SHP77 (cell line): Measurements from ENCODE around the gene IGSF23.
A peak's percentile ranks its signal among the peaks of the same experiment; 100 is the strongest.
"Not testable (repeated sequence)": the region's sequence is repeated elsewhere in the genome, so short reads cannot be mapped to it uniquely, and the experiment has no call there.

Source experiments
- DNase-seq, 2 experiments: peaks; one replicate each; lab custom pipeline; 2025; lab: John Stamatoyannopoulos, UW

The IGSF23 gene

DNA sequence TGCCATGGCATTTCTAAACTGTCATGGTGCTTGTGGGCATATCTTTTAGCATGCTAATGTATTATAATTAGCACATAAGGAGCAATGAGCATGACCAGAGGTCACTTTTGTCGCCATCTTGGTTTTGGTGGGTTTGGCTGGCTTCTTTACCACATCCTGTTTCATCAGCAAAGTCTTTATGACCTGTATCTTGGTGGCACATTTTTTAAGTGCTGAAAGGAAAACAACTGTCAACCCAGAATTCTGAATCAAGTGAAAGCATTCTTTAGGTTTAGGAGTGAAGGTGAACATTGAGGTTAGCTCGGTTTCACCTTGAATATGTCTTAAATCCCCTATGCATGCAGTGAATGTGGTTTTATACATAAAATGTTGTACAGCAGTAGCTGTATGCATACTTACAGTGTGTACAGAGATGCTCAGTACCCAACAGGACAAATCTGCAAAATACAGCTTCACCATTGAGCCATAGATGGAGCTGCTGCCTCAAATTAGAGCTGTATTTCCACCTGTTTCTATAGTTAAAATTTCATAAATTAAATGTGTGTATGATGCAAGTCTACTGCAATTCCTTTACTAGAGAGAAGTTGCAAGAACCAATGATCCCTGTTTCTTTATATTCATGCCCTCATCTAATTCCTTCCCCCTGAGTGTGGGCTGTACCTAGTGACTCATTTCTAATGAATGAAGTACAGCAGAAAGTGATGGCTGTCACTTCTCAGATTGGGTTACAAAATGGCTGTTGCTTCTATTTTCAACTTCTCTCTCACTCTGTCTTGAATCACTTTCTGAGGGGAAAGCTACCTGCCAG, 25.2 kb upstream of the IGSF23 start:
- DNase-seq, result no peak

DNA sequence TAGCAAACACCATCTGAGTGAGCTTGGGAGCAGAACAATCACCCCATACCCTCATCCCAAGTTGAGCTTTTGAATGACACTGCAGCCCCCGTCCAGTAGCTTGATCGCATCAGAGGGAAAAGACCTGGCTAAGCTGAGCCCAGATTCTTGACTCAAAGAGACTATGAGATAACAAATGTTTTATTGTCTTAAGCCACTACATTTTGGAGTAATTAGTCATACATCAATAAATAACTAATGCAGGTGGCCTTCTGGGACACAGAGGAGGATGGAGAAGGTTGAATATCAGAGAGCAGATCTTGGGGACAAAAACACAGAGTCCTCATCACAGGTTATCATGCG, 24.6 kb upstream of the IGSF23 start:
- no peak for DNase-seq

DNA sequence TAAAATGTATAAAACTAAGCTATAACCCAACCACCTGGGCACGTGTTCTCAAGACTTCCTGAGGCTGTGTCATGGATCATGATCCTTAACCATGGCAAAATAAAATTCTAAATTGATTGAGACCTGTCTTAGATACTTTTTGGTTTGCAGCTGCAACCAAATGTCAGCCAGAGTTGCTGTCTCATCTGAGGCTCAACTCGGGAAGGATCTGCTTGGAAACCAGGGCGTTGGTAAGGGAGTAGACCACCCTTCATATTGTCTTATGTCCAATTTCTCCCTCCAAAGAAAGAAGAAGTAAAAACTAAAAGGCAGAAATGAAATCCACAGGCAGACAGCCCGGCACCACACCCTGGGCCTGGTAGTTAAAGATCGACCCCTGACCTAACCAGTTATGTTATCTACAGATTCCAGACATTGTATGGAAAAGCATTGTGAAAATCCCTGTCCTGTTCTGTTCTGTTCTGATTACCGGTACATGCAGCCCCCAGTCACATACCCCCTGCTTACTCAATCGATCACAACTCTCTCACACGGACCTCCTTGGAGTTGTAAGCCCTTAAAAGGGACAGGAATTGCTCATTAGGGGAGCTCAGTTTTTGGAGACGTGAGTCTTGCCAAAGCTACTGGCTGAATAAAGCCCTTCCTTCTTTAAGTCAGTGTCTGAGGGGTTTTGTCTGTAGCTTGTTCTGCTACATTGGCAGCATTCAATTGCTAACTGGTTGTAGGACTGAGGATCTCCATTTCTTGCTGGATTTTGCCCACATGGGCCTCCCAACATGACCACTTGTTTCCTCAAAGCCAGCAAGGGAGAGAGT, 22.9 kb upstream of the IGSF23 start:
- DNase-seq, result no peak

DNA sequence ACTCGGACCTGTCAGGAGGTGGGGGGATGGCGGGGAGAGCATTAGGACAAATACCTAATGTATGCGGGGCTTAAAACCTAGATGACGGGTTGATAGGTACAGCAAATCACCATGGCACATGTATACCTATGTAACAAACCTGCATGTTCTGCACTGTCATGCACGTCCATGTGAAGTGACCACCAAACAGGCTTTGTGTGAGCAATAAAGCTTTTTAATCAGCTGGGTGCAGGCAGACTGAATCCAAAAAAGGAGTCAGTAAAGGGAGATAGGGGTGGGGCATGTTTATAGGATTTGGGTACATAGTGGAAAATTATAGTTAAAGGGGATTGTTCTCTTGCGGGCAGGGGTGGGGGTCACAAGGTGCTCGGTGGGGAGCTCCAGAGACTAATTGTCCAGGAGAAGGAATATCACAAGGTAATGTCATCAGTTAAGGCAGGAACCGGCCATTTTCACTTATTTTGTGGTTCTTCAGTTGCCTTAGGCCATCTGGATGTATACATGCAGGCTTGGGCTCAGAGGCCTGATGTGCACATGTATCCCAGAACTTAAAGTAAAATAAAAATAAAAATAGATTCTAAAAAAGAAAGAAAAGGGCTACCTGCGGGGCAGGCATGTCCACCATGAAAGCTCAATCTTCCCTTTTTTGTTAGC, 21.9 kb upstream of the IGSF23 start:
- not testable (repeated sequence) for DNase-seq

DNA sequence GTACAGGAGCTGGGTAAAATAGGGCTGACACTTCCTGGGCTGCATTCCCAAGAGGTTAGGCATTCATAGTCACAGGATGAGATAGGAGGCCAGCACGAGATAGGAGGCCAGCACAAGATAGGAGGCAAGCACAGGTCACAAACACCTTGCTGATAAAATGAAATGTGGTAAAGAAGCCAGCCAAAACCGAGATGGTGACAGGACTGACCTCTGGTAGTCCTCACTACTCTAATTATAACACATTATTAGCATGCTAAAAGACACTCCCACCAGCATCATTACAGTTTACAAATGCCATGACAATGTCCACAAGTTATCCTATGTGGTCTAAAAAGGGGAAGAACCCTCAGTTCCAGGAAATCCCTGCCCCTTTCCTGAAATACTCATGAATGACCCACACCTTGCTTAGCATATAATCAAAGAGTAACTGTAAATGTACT, 20.9 kb upstream of the IGSF23 start:
- DNase-seq, result no peak

DNA sequence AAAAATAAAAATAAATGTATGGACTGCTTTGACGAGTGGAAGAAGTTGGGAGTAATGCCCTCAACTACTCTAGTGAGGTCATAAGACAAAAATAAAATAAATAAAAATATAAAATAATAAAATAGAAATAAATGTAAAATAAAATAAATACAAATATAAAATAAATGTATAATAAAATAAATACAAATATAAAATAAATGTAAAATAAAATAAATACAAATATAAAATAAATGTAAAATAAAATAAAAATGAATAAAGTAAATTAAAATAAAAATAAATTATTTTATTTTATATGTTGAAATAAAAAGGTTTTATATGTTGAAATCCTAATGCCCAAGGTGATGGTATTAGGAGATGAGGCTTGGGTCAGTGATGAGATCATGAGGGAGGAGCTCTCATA, 20.1 kb upstream of the IGSF23 start:
- DNase-seq, result no peak

DNA sequence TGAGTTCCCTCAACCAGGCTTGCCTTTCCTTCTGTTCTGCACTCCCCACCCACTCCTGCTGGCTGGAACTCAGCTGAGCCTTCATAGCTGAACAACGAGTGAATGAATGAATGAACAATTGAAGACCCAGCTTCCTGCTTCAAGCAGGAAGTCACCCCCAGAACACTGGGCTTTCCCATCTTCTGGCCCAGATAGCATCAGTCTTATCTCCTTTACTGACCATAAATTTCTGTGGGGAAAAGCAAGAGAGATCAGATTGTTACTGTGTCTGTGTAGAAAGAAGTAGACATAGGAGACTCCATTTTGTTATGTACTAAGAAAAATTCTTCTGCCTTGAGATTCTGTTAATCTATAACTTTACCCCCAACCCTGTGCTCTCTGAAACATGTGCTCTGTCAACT, 19.5 kb upstream of the IGSF23 start:
- DNase-seq, result not testable (repeated sequence)

DNA sequence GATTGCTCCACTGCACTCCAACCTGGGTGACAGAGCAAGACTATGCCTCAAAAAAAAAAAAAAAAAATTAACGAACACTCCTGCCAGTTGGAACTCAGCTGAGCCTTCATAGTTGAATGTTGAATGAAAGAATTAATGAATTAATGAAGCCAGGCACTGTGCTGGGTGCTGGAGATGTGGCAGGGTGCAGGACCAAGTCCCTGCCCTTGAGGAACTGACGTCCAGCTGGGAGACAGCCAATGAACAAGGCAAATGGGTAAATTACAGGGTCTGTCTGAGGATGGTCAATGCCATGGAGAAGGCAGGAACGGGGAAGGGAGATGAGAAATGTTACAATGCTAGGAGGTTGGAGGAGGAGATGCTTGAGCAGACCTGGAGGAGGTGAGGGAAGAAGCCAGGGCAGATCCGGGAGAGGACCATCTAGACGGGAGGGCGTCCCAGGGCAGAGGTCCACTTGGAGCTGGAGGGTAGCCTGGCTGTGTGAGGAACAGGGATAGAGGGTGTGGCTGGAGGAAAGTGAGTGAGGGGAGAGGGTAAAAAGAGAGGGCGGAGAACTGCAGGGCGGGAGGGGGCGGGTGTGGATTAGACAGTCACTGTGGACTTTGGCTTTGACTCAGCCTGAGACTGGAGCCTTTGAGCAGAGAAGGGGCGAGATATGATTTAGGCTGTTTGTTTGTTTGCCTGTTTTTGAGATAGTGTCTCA, 16.8 kb upstream of the IGSF23 start:
- DNase-seq, result no peak

DNA sequence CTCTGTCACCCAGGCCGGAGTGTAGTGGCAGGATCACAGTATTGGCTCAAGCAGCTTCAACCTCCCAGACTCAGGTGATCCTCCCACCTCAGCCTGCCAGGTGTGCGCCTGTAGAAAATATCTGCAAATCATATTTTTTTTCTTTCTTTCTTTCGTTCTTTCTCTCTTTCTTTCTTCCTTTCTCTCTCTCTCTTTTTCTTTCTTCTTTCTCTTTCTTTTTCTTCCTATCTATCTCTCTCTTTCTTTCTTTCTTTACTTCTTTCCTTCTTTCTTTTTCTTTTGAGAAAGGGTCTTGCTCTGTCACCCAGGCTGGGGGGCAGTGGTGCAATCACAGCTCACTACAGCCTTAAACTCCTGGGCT, 16.3 kb upstream of the IGSF23 start:
- DNase-seq, result no peak

DNA sequence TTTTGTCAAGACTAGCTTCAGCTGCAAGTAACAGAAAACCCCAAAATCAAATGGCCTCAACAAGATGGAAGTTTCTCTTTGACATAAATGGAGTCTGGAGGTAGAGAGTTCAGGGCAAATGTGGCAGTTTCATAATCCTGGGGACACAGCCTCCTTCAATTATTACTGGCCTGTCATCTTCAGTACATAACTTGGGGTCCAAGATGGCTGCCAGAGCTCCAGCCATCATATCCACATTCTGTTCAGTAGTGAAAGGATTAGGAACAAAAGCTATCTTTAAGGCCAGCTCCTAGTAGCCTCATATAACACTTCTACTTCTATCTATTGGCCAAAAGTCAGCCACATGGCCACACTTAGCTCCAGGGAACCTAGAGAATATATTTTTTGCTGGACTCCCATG, 15.0 kb upstream of the IGSF23 start:
- DNase-seq, result no peak

DNA sequence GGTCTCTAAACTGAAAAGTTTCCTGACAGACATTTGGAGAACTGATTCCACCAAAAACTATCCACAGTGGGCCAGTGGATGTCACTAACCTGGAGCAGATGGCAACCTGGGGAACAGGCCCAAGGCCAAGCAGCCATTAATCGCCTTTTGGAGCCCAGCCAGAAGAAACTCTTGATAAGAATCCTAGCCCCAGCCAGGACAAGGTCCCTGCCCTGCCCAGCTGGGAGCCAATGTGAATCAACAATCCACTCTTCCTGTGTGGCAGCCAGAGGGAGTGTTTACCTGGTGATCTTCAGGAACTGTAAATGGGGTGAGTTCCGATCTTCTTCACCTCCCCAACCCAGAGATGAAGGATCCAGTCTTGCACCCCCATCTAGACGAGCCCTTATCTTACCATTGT, 14.5 kb upstream of the IGSF23 start:
- DNase-seq, result no peak

DNA sequence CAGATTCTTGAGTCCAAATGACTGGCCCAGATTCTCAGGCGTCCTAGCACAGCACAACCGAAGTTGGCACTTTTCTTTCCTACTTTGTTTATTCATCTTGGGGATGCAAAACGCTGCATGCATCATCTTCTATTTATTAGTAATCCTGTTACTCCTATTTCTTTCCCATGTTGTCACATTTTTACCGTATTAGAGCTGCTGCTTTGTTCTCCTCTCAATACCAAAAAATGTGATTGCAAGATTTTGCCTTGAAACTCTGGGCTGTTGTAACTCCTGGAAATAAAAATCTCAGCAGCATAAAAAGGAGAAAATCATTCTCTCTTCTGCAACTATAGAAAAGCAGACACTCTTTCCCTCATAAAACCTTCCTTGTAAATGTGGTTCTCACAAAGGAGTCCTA, 12.9 kb upstream of the IGSF23 start:
- DNase-seq, result no peak

DNA sequence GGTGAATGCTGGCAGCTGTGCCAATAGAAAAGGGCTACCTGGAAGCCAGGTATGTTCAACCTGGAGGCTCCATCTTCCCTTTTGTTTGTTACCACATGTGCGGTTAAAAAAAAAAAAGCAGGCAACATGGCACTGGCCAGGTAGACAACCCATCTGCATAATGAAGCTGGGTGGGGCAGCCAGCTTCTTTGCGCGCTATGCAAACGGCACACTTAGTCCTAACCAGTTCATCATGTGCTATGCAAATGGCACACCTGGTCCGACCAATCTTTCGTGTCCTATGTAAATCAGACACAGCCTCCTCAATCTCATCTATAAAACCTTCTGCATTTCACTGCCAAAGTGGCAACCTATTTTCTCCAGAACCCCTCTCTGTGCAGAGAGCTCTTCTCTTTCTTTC, 11.3 kb upstream of the IGSF23 start:
- no peak for DNase-seq

DNA sequence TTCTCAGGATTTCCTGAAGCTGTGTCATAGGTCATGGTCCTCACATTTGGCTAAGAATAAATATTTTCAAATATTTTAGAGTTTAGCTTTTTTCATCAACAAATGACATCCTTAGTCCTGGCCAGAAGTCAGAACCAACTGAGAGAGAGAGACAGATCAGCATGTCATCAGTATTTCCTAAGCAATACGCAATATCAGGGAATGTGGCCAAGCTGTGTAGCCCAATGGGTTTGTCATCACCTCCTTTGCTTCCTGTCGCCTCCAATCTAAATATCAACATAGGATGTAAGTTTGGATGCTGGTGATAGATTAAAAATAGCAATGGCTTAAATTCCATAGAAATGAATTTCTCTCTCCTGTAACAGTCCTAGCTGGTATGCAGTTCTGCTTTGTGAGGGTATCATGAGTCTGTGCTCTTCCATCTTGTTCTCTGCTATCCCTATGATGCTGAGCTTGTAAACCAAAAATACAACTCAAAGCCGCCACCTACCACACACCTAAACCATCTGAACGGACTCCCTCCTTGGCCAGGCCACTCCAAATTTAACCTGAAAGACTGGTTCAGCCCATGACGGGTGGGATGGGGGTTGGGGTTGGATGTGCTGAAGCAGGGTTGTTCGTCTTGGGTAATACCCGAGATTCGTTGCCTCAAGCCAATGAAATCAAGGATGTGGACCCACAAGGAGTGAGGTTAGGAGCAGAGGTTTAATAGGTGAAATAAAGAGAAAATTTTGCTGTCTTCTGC, 10.0 kb upstream of the IGSF23 start:
- no peak for DNase-seq

DNA sequence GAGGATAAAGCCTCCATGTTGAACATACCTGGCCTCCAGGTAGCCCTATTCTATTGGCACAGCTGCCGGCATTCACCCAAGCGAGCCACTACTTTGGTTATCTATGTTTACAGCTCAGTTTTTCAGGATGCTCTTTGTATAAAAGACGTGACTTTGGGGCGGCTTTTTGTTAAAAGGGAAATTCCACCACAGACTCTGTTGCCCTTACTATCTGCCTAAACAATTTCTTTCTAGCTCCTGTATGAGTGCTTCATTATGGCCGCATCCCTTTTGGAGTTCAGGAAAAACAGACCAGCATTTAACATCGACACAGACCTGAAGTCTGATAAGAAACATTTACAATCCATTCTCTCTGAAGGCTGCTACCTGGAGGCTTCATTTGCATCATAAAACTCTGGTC, 9.1 kb upstream of the IGSF23 start:
- DNase-seq, result no peak

DNA sequence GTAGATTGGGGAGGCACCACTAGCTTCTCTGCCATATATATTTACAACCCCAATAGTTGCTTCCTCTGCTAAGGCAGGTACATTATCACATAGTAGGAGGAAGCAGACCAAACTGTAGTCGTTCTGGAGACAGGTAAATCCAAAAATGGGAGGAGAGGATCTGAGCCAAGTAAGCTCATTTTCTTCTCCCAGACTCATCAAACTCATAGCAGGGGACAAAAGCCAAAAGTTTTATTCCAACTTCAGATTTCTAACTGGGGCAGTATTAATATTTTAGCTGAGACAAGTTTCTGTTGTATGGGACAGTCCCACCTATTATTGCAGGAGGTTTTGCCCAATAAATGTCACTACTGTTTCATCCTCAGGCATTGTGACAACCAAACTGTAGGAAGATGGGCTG, 7.8 kb upstream of the IGSF23 start:
- no peak for DNase-seq

DNA sequence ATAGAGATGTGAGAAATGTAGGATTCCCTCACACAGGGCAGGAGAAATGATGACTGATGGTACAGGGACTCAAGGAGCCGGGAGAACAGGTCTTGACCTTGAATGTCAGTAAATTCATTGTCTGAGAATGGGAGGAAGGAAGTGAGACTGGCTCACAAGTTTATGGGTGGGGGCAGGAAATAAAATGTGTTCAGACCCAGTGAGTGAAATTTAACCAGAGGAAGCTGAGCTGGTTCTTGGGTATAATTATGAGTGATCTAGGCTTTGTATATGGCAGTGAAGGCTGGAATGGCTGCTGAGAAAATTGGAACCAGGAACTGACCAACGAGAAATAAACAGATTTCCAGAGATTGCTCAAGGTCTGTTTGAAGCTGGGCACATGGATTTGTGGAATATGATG, 6.3 kb upstream of the IGSF23 start:
- DNase-seq, result no peak

DNA sequence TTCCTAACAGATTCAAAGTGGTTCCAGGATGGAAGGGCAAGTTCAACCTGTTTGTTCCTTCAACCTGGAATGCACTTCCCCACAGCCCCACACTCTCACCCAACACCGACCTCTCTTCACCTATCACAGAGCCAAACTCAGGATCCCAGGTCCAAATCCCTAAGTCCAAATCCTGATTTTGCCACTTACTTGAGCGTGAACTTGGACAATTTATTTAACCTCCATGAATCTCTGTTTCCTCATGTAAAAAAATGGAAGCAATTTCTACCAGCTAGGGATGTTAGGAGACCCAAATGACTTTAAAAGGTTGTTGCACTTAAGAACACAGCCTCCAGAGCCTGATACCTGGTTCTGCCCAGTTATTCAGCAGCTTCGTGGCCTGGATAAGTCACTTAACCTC, 5.4 kb upstream of the IGSF23 start:
- no peak for DNase-seq

DNA sequence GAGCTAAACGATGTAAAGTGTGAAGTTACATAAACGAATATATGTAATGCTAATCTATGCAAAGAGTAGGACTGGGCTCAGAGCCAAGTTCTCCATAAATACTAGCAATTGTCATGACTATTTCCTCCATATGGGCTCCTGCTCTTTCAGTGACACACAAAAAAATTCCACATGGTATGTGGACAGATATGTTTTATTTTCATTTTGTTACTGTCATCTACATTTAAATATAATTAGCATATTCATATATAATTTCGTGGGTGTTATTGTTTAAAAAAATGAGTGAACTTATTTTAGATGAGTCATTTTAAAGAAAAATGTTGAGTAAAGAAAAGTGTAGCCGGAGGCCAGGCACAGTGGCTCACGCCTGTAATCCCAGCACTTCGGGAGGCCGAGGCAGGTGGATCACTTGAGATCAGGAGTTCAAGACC, 5.0 kb upstream of the IGSF23 start:
- DNase-seq, result peak in 1 of 2 experiments; percentile 6

DNA sequence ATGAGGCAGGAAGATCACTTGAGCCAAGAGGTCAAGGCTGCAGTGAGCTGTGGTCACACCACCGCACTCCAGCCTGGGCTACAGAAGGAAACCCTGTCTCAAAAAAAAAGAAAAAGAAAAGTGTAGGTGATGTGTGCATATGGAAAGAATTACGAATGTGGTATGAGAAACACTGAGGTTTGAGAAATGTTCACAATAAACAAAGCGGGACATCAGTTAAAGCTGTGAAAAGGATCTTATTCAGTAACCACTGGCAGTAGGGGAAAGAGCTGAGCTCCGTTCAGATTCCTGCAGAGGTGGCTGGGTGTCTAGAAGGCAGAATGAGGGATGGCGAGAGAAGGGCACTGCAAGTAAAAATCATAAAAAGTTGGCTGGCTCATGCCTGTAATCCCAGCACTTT, 4.1 kb upstream of the IGSF23 start:
- DNase-seq, result no peak

DNA sequence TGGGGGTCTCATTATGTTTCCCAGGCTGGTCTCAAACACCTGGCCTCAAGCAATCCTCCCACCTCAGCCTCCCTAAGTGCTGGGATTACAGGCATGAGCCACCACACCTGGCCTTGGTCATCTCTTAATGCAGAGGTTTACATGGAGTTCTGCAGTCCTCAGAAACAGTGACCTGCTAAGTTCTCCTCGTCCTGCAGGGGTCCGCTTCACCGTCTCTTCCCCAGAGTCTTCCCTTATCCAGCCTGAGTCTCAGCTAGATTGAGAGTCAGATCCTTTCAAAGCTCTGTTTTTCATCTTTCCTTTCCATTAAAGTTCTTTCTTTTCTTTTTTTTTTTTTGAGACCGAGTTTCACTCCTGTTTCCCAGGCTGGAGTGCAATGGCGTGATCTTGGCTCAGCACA, 2.9 kb upstream of the IGSF23 start:
- peak in 1 of 2 experiments; percentile 9 for DNase-seq

DNA sequence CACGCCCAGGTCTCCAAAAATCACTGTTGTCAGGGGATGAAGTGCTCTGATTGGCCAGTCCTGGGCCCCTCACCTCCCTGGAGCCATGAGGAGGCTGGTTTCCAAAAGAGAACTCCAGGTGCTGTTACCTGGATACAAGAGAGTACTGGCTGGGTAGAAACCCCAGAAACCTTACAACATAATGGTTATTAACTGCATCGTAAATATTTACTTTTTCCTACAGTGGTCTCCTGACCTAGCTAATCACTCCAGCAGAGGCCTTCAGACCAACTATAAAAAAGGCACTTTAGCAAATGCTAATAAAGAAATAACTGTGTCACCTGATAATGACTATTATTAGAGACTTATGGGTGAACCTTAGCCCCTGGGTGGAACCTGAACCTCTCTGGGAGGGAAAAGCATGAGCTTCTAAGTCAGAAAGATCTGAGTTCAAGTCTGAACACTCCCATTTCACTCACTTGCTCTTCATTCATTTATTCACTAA, 1.5 kb upstream of the IGSF23 start:
- DNase-seq, result no peak
